IMR-90 (cell line): ENCODE results near the gene NLRP1. TPM values are rescaled to one million over a fixed set of nuclear protein-coding genes. Genes with fewer than 3 reads are reported as not detected.

ENCODE experiments used
- ATAC-seq: fragments of 200-7000 bp; cut with Tn5 transposase; 2 replicates; pipeline ENCODE4 v1.9.1; 2020; ENCODE audit warnings: low read depth, mild to moderate bottlenecking, moderate library complexity
- BruUV-seq: library from RNA; stranded (reverse); fragments of 400-500 nt; replicated peaks from 2 replicates; lab custom pipeline; 2021; lab: Mats Ljungman, UMichigan
- CTCF ChIA-PET: fragments of 300-600 bp; formaldehyde crosslinking; extraction: SDS; loops from one replicate; lab custom pipeline; 2021; ENCODE audit warnings: antibody characterized with exemption; lab: Yijun Ruan, JAX
- POLR2A ChIA-PET: fragments of 300-600 bp; sonication (Branson Sonifier 250); formaldehyde crosslinking; loops from one replicate; lab custom pipeline; 2022; ENCODE audit warnings: antibody characterized with exemption; ENCODE audit not compliant: unreplicated experiment; lab: Charles Lee
- DNase-seq: peaks from one replicate; pipeline ENCODE4 v3.0.0; 2013
- H2AFZ ChIP-seq: replicated peaks from 2 replicates; pipeline ENCODE3; 2013; ENCODE audit warnings: low read length, mild to moderate bottlenecking; ENCODE audit not compliant: poor library complexity
- H2AK5ac ChIP-seq: 2 replicates; pipeline ENCODE4 v1.6.1; 2013; ENCODE audit warnings: low read depth, low read length, inconsistent platforms
- H2AK9ac ChIP-seq: replicated peaks from 2 replicates; pipeline ENCODE3; 2013; ENCODE audit warnings: mild to moderate bottlenecking, low read depth, low read length, moderate library complexity; ENCODE audit not compliant: poor library complexity
- H2BK120ac ChIP-seq: 2 replicates; pipeline ENCODE4 v1.6.1; 2013; ENCODE audit warnings: low read depth, low read length, inconsistent platforms
- H2BK15ac ChIP-seq: 3 replicates; pipeline ENCODE4 v1.6.1; 2013; ENCODE audit warnings: low read depth, low read length, inconsistent platforms
- H2BK20ac ChIP-seq: 2 replicates; pipeline ENCODE4 v1.6.1; 2013; ENCODE audit warnings: low read depth, mild to moderate bottlenecking, inconsistent platforms, low read length, moderate library complexity
- H2BK5ac ChIP-seq: 2 replicates; pipeline ENCODE4 v1.6.1; 2013; ENCODE audit warnings: mild to moderate bottlenecking, low read depth, low read length, inconsistent platforms; ENCODE audit not compliant: poor library complexity, severe bottlenecking
- H3K14ac ChIP-seq: replicated peaks from 2 replicates; pipeline ENCODE4 v1.6.1; 2013; ENCODE audit warnings: low read depth, low read length, inconsistent platforms
- H3K18ac ChIP-seq: 2 replicates; pipeline ENCODE4 v1.6.1; 2013; ENCODE audit warnings: low read depth, low read length, control low read depth
- H3K23ac ChIP-seq: 2 replicates; pipeline ENCODE4 v1.6.1; 2013; ENCODE audit warnings: low read depth, low read length, inconsistent platforms
- H3K27ac ChIP-seq: 2 replicates; pipeline ENCODE4 v1.5.1; 2013; ENCODE audit warnings: mild to moderate bottlenecking, control low read depth, low read length; ENCODE audit not compliant: insufficient read depth
- H3K27me3 ChIP-seq: 2 replicates; pipeline ENCODE4 v1.6.1; 2013; ENCODE audit warnings: low read length; ENCODE audit not compliant: control insufficient read depth, insufficient read depth
- H3K36me3 ChIP-seq: 2 replicates; pipeline ENCODE4 v1.6.1; 2013; ENCODE audit warnings: low read length, mixed read lengths; ENCODE audit not compliant: control insufficient read depth, insufficient read depth
- H3K4ac ChIP-seq: 2 replicates; pipeline ENCODE4 v1.6.1; 2013; ENCODE audit warnings: low read depth, low read length, inconsistent platforms
- H3K4me1 ChIP-seq: 2 replicates; pipeline ENCODE4 v1.6.1; 2013; ENCODE audit warnings: low read length, mixed read lengths; ENCODE audit not compliant: control insufficient read depth, insufficient read depth
- H3K4me2 ChIP-seq: 2 replicates; pipeline ENCODE4 v1.6.1; 2013; ENCODE audit warnings: low read depth, mild to moderate bottlenecking, control low read depth, low read length, moderate library complexity
- H3K4me3 ChIP-seq: 2 replicates; pipeline ENCODE4 v1.5.1; 2013; ENCODE audit warnings: low read depth, mild to moderate bottlenecking, control low read depth, low read length, moderate library complexity; ENCODE audit not compliant: insufficient read depth
- H3K56ac ChIP-seq: 2 replicates; pipeline ENCODE4 v1.6.1; 2013; ENCODE audit warnings: low read length, inconsistent platforms; ENCODE audit not compliant: insufficient read depth; ENCODE audit errors: extremely low read depth
- H3K79me1 ChIP-seq, 2 experiments: 2 replicates each; pipeline ENCODE4 v1.6.1; 2013; ENCODE audit warnings: low read length in 2 of 2, inconsistent platforms in 1 of 2, low read depth in 1 of 2
- H3K9ac ChIP-seq: 2 replicates; pipeline ENCODE4 v1.6.1; 2013; ENCODE audit warnings: low read depth, low read length, control low read depth
- H3K9me1 ChIP-seq: 2 replicates; pipeline ENCODE4 v1.6.1; 2013; ENCODE audit warnings: low read length, inconsistent platforms; ENCODE audit not compliant: insufficient read depth
- H3K9me3 ChIP-seq: 2 replicates; pipeline ENCODE4 v1.6.1; 2013; ENCODE audit warnings: low read length; ENCODE audit not compliant: control insufficient read depth, insufficient read depth
- H4K20me1 ChIP-seq: 2 replicates; pipeline ENCODE4 v1.6.1; 2013; ENCODE audit warnings: low read length, inconsistent platforms; ENCODE audit not compliant: insufficient read depth
- H4K5ac ChIP-seq: 2 replicates; pipeline ENCODE4 v1.6.1; 2013; ENCODE audit warnings: mild to moderate bottlenecking, low read depth, low read length, control low read depth
- H4K8ac ChIP-seq, 2 experiments: 2 replicates each; pipeline ENCODE4 v1.6.1; 2013; ENCODE audit warnings: low read depth in 2 of 2, low read length in 2 of 2, control low read depth in 1 of 2, inconsistent platforms in 1 of 2
- H4K91ac ChIP-seq: 2 replicates; pipeline ENCODE4 v1.6.1; 2013; ENCODE audit warnings: low read depth, low read length, inconsistent platforms; ENCODE audit not compliant: insufficient read depth
- BHLHE40 ChIP-seq: fragments of 150-350 bp; IDR thresholded peaks from 2 replicates; pipeline ENCODE4 v1.6.1; 2016; ENCODE audit warnings: mild to moderate bottlenecking, low read depth, low read length
- NFE2L2 ChIP-seq: fragments of 150-350 bp; IDR thresholded peaks from 2 replicates; pipeline ENCODE4 v1.6.1; 2016; ENCODE audit warnings: low read depth, mild to moderate bottlenecking, low read length
- WGBS, 2 experiments: methylation state at CpG; one replicate each; pipeline versions ENCODE4 v1.1.5 to v1.1.7; 2013; ENCODE audit warnings: missing lambda C conversion rate in 2 of 2; ENCODE audit not compliant: insufficient read length in 1 of 2; ENCODE audit errors: extremely low coverage in 2 of 2; 5-methylcytosine and 5-hydroxymethylcytosine counted together
- dilution Hi-C: fragments of 300-500 bp; cut with HindIII; formaldehyde crosslinking; loops from one replicate; pipeline ENCODE4 v1.14.3; 2018; ENCODE audit warnings: low sequenced_read_pairs; ENCODE audit not compliant: unreplicated experiment
- in situ Hi-C: fragments of 300-500 bp; cut with MboI; formaldehyde crosslinking; loops from 3 replicates; pipeline ENCODE4 v1.14.3; 2019; ENCODE audit warnings: low sequenced_read_pairs, inconsistent platforms, mixed read lengths
- intact Hi-C: fragments of 100-400 bp; cut with micrococcal nuclease; formaldehyde crosslinking; loops from 2 replicates; pipeline ENCODE4 v1.10.0; 2022
- polyA plus RNA-seq, 3 experiments: library from polyadenylated mRNA; depleted of rRNA; stranded (reverse); fragments of >200 nt; gene quantifications; 2 replicates each; pipeline ENCODE4 v1.2.3, GENCODE V29; 2012; ENCODE audit warnings: low replicate concordance in 1 of 3
- total RNA-seq: library from RNA; depleted of rRNA; stranded (reverse); fragments of >200 nt; gene quantifications from 2 replicates; pipeline ENCODE4 v1.2.3, GENCODE V29; 2012

Gene NLRP1
- total and polyA plus RNA-seq, 2 of the 4 experiments (the other 2 are of a cell fraction): 134 to 340 TPM

DNA sequence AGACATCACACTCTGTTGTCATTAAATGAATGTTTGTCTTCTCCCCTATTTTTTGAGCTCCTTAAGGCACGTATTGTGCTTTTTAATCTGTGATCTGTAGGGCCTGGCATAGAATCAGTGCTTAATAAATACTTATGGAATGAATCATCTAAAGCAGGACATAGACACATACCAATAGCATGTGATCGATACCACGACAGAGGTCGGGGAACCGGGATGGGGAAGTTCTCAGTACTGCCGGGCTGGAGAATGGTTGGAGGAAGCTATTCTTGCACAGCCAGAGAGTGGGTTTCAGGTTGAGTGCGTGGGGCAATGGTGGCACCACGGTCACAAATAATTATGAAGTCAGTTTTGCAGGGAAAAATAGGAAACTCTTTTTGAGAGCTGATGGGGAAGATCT is 26.8 kb downstream of the NLRP1 start:
- peak overlapping the region; percentile 47; the same call in 1 of the 3 replicates for H2BK15ac ChIP-seq
- H4K20me1 ChIP-seq: no peaks in the 10 kb centered on the region
- H3K27me3 ChIP-seq: no peaks in the 10 kb centered on the region
- H3K79me1 ChIP-seq: peaks cover 9 to 56% of the 10 kb centered on the region in 2 experiments
- H2BK5ac ChIP-seq: peak overlapping the region; percentile 60
- peak overlapping the region; percentile 54; the same call in 1 of the 2 replicates for H2AK5ac ChIP-seq
- peak overlapping the region; percentile 35; the same call in 1 of the 2 replicates for H3K23ac ChIP-seq
- CTCF ChIA-PET: interaction anchor here (0.7 to 0.8 kb wide), 3 partner anchors 12 to 58 kb away, joined by 3 read pairs; no protein-coding TSS in a partner anchor
- peak overlapping the region; percentile 44 for H2AFZ ChIP-seq
- DNase-seq: peak; percentile 84
- peak overlapping the region; percentile 82 for H2AK9ac ChIP-seq
- H3K4me1 ChIP-seq: peaks cover 6% of the 10 kb centered on the region
- H3K18ac ChIP-seq: peak overlapping the region; percentile 92; the same call in 1 of the 2 replicates
- no peaks in the 10 kb centered on the region for H3K9me3 ChIP-seq
- H4K91ac ChIP-seq: peak overlapping the region; percentile 60; the same call in 1 of the 2 replicates
- peak; percentile 80 for ATAC-seq
- no peak overlapping the region for H3K9ac ChIP-seq
- H3K14ac ChIP-seq: peak overlapping the region; percentile 38; the same call in 1 of the 2 replicates
- H2BK120ac ChIP-seq: peak overlapping the region; percentile 62
- peaks cover 9% of the 10 kb centered on the region; the same call in 1 of the 2 replicates for H3K9me1 ChIP-seq
- 100% methylated on average over 1 of the region's 8 CpGs; no CpG with 5 or more reads in 1 of the 2 experiments for WGBS, 2 experiments
- peak overlapping the region; percentile 53 for H3K4ac ChIP-seq
- POLR2A ChIA-PET: no interaction called here
- in situ Hi-C loops: no loop called here
- H3K4me2 ChIP-seq: no peak overlapping the region; the same call in 1 of the 2 replicates
- dilution Hi-C loops: no loop called here
- peaks cover 24% of the 10 kb centered on the region for H3K36me3 ChIP-seq
- no peak overlapping the region for H3K56ac ChIP-seq
- H3K27ac ChIP-seq: peak overlapping the region; percentile 9; the same call in 1 of the 2 replicates
- H4K8ac ChIP-seq: peak overlapping the region in 1 of 2 experiments; percentile 86; a peak in 2 of 4 replicates
- peak overlapping the region; percentile 54 for H4K5ac ChIP-seq
- intact Hi-C loops: no loop called here
- no TSS peak for BruUV-seq
- peak overlapping the region; percentile 69 for H2BK20ac ChIP-seq
- H3K4me3 ChIP-seq: no peak overlapping the region
- TF ChIP-seq NFE2L2: no peak
- TF ChIP-seq BHLHE40: no peak
